Sciatic nerve (tissue), 2 donors: ENCODE data around the gene FAT1. TPM values are rescaled to one million over a fixed set of nuclear protein-coding genes. Genes with fewer than 3 reads are reported as not detected.
A peak's percentile ranks its signal among the peaks of the same experiment; 100 is the strongest.

Experiments
- ATAC-seq: fragments of 200-7000 bp; cut with Tn5 transposase; one replicate; pipeline ENCODE4 v1.9.1; 2020; ENCODE audit warnings: mild to moderate bottlenecking, moderate library complexity
- DNase-seq: peaks from one replicate; pipeline ENCODE4 v3.0.0-alpha.2; 2020; ENCODE audit warnings: low spot score
- intact Hi-C: fragments of 100-400 bp; cut with DNase I; formaldehyde crosslinking; loops from one replicate; pipeline ENCODE4 v1.14.2; 2022
- total RNA-seq: library from RNA; stranded (reverse); fragmentation: NEBNext Ultra II Directional; extraction: Animal tissue kit (Norgen Biotek cat#: 25700); gene quantifications from one replicate; pipeline ENCODE4 v1.2.1, GENCODE V29; 2021
- donor health status: DM: no; HTN: no; CAD: no.
- donor health status: DM: no; HTN: no; CAD: no.

Gene FAT1
- total RNA-seq, 1 donor from 2014 or later = 151 TPM

DNA sequence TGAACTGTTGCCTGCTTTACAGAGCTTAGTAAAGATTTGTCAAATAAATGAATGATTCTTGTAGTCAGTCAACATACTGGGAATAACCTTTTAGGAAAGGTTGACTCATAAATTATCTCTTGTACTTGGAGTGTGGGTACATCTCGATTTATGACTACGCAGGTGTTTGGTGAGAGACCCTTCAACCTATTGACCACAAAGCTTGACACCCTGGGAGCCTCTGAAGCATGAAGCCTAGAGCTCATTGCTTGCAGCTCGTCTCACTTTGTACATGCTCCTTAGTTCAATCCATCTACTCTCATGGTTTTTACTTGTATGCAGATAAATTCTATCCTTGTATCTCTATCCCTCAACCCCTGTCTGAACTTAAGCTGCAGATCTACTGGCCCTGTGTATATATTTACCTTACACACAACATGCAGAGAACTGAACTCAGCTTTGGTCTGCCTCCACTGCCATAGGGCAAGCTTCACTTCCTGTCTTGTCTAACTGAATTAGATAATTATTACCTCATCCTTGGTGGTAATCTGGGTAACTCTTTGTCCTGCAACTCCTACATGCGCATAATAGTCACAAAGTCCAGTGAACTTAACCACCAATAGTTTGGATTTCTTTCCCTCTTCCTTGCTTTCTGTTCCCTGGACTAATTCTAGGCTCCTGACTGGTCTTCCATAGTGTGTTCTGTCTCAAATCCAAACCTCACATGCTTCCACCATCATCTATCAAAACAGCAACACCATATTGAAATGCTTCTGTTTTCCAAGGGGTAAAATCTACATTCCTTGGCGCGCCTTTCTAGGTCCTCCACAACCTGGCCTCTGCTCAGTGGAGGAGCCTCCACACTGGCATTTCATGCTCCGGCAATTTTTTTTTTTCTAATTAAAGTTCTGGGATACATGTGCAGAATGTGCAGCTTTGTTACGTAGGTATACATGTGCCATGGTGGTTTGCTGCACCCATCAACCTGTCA is 32.2 kb upstream of the FAT1 start:
- intact Hi-C loops = no loop called here
- ATAC-seq (no peak), DNase-seq (no peak)

DNA sequence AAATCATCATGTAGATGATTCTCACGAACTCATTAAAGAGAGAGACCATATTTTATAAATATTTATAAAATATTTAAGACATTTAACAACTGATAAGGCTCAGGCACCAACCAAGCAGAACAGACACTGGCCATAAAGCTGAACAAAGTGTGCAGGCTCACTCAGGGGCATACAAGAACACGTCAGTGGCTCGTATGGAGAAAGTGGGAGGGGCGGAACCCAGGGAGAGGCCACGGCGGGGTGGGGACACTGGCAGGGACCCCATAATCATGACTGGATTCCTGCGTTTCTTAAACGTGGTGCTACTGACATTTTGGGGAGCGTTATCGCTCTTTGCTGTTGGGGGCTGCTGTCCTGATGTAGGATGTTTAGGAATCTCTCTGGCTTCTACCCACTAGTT is 31.3 kb upstream of the FAT1 start:
- intact Hi-C loops = no loop called here
- DNase-seq = no peak
- ATAC-seq = no peak

DNA sequence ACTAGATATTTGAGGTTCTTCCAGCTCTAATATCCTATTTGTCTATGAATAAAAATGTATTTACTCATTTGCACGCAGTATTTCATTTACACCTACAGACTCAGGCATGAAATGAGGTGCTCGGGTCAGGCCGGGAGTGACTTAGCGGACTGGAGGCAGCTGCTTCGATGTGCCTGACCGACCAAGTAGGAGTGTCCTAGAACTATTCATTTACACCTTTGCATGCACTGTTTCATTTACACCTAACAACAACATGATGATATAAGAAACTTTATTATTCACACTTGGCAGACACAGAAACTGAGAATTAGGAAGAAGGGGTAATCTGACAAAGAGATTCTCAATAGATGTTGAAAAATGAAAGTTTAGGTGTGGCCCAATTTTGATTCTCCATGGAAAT is 28.7 kb upstream of the FAT1 start:
- no peak for ATAC-seq
- intact Hi-C loops = no loop called here
- no peak for DNase-seq

DNA sequence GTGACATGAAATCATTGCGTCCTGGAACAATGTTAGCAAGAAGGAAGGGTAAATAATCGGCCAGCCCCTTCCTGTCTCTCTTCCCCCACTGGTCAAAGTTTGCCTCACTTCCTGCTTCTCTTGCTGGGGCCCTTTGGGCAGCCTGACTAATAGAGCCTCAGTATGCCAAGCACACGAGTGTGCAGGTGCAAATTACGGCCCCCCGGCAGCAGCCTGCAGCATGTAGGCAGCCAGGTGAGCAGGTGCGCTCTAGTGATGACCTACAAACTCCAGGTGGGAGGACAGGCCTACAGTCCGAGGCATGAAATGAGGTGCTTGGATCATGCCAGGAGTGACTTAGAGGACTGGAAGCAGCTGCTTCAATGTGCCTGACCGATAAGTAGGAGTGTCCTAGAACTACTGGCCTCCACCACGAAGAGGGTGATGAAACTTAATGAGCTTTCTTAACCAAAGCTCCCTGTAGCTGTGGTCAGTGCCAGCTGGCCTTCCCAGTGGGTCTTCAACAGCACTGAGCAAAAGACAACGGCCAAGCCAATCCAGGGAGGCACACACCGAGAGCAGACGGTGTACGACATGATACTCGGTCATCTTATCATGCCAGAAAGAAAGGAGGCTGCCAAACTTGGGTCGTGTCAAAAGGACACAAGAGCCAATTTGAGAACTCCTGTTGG is 26.1 kb upstream of the FAT1 start:
- intact Hi-C loops = no loop called here
- peak; percentile 22 for ATAC-seq
- DNase-seq = no peak

DNA sequence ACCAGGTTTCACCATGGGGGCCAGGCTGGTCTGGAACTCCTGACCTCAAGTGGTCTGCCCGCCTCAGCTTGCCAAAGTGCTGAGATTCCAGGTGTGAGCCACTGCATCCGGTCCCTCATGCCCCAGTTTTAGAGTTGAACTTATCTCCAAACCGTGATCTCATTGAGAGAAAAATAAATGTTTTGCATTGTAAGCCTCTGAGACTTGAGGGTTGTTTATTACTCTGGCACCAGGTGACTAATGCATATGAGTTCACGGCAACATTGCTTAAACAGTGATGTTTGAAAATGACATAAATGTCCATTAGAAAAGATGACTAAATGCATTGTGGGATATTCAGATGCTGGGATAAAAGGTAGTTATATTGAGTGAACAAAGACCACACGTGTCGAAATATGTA is 22.9 kb upstream of the FAT1 start:
- ATAC-seq = no peak
- no peak for DNase-seq
- intact Hi-C loops = no loop called here

DNA sequence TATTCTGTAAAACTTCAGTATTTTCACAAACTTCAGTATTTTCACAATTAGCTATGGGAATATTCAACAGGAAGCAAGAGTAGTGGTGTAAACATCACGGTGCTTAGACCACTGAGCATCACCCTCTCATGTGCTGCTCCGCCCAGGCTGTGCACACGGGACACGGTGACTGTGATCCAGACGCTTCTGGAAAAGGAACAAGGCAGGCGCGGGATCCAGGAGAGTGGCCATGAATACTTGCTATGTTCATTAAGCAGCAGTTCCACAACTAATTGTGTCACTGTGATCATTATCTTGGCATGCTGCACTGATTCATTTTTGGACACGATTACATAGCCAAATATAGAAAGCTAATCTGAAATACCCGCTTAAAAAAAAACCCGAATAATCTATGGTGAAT is 19.6 kb upstream of the FAT1 start:
- intact Hi-C loops = no loop called here
- DNase-seq (no peak), ATAC-seq (peak; percentile 74)

DNA sequence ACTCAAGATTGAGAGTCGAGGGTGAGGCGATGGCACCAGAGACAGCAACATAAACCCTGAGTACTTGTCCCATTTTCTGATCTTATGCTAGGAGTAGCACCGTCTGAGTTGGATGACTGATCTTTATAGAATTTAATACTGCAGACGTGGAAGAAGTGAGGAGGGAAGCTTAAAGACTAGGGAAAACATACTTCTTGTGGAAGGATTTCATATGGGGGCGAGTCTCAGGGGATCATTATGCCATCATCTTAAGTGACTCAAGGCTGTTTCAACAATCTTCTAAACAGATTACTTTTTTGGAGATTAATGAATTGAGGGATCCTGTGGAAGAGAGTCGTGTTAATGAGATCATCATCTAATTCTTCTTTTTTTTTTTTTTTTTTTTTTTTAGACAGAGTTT is 17.2 kb upstream of the FAT1 start:
- ATAC-seq = no peak
- intact Hi-C loops = no loop called here
- DNase-seq = no peak

DNA sequence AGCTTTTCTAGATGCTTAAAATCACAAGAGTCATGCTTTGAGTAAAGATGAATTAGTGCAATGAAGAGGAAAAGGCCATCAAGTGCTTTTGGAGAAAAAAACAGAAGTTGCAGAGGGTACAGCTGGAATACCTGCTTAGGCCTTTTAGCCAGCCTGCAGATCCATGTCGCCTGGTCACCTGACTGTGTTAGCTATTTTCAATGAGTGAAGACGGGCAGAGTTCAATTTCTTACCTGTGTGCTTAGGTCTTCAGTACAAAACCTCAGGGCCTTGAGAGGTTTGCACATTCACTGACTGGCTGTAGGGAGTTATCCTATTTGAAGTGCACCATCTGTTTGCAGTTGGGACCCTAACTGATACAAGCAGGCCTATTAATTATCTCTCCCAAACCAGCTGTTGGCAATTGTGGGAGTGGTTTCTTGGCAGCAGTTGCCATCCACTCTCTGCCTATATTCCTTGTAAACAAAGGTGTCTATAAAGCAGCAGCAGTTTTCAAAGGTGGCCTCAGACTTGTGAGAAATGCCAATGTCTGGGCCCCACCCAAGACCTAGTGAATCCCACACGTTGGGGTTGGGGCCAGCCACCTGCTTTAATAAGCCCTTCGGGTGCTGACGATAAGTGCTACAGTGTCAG is 16.3 kb upstream of the FAT1 start:
- DNase-seq (no peak), ATAC-seq (no peak)
- intact Hi-C loops = no loop called here

DNA sequence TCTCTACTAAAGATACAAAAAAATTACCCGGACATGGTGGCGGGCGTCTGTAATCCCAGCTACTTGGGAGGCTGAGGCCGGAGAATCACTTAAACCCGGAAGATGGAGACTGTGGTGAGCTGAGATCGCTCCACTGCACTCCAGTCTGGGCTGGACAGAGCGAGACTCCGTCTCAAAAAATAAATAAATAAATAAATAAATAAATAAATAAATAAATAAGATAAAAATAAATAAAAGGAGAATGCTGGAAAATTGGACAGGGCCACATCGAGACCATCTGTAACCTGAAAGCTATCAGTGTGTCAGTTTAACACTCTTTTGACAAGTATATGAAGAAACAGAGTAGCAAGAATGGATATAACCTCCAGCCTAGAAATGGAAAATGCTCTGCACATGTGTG is 15.7 kb upstream of the FAT1 start:
- intact Hi-C loops = no loop called here
- no peak for ATAC-seq
- DNase-seq = no peak

DNA sequence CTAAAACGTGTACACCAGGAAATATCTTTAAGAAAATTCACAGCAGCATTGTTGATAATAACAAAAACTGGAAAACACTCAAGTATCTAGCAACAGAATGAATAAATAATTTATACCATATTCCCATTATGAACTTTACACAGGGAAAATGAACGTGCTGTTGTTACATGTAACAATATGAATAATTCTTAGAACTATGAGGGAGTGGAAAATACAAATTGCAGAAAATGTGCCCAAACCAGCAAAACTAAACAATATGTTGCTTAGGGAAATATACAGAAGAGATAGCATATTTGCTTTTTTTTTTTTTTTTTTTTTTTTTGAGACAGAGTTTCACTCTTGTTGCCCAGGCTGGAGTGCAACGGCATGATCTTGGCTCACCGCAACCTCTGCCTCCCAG is 14.8 kb upstream of the FAT1 start:
- DNase-seq (no peak), ATAC-seq (no peak)
- intact Hi-C loops = no loop called here

DNA sequence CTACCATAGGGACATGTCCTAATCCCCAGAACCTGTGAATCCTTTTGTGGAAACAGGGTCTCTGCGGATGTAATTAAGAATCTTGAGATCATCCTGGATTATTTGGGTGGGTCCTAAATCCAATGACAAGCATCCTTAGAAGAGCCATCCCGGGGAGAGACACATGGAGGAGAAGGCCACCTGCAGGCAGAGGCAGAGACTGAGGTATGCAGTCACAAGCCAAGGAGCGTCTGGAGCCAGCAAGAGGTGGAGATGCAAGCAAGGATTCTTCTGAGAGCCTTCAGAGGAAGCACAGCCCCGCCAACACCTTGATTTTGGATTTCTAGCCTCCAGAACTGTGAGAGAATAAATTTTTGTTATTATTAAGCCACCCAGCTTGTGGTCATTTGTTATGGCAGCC is 13.8 kb upstream of the FAT1 start:
- intact Hi-C loops = no loop called here
- DNase-seq = no peak
- ATAC-seq = no peak

DNA sequence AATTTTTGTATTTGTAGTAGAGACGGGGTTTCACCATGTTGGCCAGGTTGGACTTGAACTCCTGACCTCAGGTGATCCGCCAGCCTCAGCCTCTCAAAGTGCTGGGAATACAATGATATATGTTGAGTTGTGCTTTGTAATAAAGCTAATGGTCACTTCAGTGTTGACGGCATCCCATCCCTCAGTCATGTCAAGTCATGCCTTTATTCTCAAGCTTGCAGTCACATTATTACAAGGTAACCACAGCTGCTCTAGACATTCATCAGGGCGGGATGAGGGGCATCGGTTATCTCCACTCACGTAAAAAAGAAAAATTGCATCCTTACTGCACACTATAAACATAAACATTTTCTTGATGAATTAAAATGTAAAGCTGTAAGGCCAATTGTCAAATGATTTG is 12.8 kb upstream of the FAT1 start:
- intact Hi-C loops = no loop called here
- ATAC-seq (no peak), DNase-seq (no peak)

DNA sequence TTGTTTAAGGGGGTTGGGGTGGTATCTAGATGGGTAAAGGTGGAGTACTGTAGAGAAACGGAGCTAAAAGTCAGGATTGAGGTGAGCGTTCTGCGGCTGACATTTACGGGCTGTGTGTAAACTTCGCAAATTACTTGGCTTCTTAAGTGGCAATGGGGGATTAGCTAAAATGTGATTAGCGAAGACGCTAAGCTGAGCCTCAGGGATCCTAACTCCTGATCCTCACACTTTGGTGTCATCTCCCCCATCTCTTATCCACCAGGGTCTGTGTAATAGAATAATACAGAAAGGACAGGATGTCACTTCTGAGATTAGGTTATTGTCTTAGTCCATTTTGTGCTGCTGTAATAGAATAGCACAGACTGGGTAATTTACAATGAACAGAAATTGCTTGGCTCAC is 10.6 kb upstream of the FAT1 start:
- DNase-seq = no peak
- no peak for ATAC-seq
- intact Hi-C loops = no loop called here

DNA sequence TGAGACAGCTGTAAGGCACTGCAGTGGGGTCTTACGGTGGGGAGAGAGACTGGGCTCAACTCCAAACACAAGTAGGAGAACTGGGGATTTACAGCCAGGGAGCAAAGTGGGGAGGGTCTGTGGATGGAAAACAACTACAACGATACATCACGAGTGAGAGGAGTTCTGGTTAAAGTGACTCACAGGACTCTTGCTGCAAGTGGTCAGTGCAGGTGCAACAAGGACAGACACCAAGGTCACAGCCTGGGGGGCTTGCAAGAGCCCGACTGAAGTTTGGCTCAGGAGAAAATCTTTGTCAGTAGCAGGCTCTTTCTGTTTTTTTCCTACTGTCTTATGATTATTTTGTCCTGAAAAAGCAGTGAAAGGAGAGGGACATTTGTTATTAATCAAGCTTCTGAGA is 10.1 kb upstream of the FAT1 start:
- intact Hi-C loops = no loop called here
- ATAC-seq (no peak), DNase-seq (no peak)

DNA sequence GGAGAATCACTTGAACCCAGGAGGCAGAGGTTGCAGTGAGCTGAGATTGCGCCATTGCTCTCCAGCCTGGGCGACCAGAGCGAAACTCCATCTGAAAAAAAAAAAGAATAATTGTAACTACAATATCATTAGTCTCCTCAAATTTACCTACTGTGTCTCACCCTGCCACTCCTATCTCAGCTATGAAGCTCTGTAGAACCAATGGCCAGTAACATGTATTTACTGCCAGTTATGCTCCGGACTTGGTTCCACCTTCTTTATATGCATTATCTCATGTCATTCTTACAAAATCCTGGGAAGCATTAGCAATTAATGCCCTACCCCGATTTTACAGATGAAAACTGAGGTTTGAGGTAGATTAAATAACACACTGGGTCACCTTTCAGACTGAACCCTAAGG is 7.0 kb upstream of the FAT1 start:
- ATAC-seq = no peak
- intact Hi-C loops = no loop called here
- DNase-seq = no peak

DNA sequence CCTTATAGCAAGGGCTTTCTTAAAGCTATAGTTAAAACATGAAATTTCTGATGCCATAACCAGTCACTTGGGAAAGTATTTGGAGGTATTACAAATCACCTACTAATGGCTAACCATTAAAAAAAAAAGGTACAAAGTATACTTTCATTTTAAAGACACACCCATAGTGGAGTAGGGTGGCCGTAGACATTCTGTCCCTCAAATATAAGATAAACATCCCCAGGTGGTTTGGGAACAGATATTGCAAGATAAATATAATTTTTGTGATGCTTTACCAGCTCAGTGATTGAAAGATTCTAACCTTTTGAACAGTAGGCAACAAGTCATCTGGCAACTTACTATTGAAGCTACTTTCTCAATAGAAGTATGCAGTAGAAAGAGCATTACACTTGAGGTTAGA is 6.2 kb upstream of the FAT1 start:
- no peak for ATAC-seq
- intact Hi-C loops = loop anchor here (5.0 kb wide), 1 partner anchor 58 kb away; no protein-coding TSS in a partner anchor
- DNase-seq = no peak

DNA sequence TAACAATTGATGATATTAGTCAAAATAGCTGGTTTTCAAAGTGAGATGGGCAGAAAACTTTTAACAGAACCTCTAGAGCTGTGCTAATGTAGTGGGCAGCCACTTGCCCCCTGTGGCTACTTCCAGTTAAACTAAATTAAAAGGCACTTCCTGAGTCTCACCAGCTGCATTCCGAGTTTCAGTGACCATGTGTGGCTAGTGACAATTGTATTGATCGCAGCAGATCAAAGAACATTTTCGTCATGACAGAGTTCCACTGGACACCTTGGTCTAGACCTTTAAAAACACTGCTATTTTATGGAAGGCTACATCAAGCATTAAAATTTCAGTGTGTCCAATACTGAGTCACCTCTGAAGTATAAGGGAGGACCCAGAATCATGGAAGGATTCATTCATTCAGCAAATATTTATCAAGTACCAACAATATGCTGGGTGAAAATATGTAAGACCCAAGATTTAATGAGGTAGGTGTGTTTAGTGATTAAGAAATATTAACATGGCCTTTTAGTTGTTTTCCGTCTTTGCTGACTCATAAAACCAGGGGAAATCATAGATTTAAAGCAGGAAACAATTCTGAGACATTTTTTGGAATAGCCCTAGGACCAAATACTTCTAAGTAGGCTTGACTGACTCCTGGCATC is 5.1 kb upstream of the FAT1 start:
- ATAC-seq (no peak), DNase-seq (no peak)
- intact Hi-C loops = loop anchor here (5.0 kb wide), 1 partner anchor 56 kb away; no protein-coding TSS in a partner anchor

DNA sequence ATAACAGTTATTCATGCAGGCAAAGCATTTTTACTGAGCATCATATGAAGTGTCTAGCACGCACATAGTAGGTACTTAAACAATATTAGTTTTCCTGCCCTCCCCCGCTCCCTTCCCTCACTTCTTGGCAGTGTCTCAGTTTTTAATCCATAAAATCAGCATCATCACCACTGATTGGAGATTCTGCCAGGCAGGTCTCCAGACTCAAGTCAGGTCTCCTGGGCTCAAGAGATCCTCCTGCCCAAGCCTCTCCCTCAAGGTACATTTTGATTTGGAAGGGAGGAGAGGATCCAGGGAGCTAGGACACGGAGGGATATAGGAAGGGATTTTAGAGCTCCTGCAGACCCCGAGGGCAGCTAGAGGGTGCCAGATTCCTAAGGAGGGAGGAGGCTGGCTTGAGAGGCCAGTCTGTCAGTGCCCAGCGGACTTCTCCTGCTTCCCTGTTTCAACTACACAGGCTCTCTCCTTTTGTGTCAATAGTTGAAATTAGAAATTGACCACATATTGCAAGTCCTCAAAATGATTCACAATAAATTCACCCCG is 4.4 kb upstream of the FAT1 start:
- DNase-seq = no peak
- intact Hi-C loops = loop anchor here (5.0 kb wide), 1 partner anchor 56 kb away; no protein-coding TSS in a partner anchor
- ATAC-seq = no peak
